Brain microvascular endothelial cell (primary cell): ENCODE results near the gene OR2M2.

Experiments used
- DNase-seq: peaks from one replicate; pipeline ENCODE4 v3.0.0-alpha.2; 2020
- H3K27ac ChIP-seq: fragments of 250-450 bp; sonication (Bioruptor Pico); 2 replicates; pipeline ENCODE4 v1.5.1; 2020; ENCODE audit warnings: mild to moderate bottlenecking, moderate library complexity
- H3K27me3 ChIP-seq: fragments of 250-450 bp; sonication (Bioruptor Pico); replicated peaks from 2 replicates; pipeline ENCODE4 v1.5.1; 2020; ENCODE audit warnings: mild to moderate bottlenecking
- H3K36me3 ChIP-seq: fragments of 250-450 bp; sonication (Bioruptor Pico); replicated peaks from 2 replicates; pipeline ENCODE4 v1.5.1; 2020; ENCODE audit warnings: mild to moderate bottlenecking
- H3K4me3 ChIP-seq: 2 replicates; pipeline ENCODE4 v1.5.1; 2011; ENCODE audit warnings: low read depth, mild to moderate bottlenecking, control low read depth, low read length, moderate library complexity
- CTCF ChIP-seq: IDR thresholded peaks from 2 replicates; pipeline ENCODE4 v1.5.1; 2011; ENCODE audit warnings: low read depth, mild to moderate bottlenecking, moderate library complexity, low read length, control low read depth, inconsistent platforms; ENCODE audit errors: missing control alignments
- in situ Hi-C: cut with HindIII; loops from 2 replicates; pipeline ENCODE4 v1.10.0; 2017; ENCODE audit warnings: low sequenced_read_pairs, low pct_ligation_motif_present

The OR2M2 gene

GRCh38 chr1:248187363-248187762 lies 12.7 kb downstream of the OR2M2 start:
- TF ChIP-seq CTCF: no peak
- no peak for DNase-seq
- Histone ChIP-seq H3K4me3 (no peak overlapping the region), H3K36me3 (no peaks in the 10 kb centered on the region), H3K27ac (no peak overlapping the region), H3K27me3 (no peaks in the 10 kb centered on the region)
- in situ Hi-C loops: no loop called here

DNA sequence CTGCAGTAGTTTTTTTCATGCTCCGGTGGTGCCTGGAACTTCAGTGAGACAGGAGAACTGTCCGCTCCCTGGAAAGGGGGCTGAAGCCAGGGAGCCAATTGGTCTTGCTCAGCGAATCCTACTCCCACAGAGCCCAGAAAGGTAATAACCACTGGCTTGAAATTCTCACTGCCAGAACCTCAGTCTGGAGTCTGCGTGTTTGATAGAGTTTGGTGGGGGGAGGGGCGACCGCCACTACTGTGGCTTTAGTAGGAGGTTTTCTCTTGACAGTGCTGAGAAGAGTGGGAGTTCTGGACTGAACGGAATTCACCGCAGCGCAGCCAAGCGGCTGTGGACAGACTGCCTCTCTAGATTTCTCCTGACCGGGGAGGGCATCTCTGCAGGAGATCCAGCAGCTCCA lies 14.4 kb downstream of the OR2M2 start:
- no peak for DNase-seq
- H3K4me3 ChIP-seq: no peak overlapping the region
- H3K27me3 ChIP-seq: no peaks in the 10 kb centered on the region
- in situ Hi-C loops: no loop called here
- TF ChIP-seq CTCF: no peak
- H3K36me3 ChIP-seq: no peaks in the 10 kb centered on the region
- no peak overlapping the region for H3K27ac ChIP-seq

DNA sequence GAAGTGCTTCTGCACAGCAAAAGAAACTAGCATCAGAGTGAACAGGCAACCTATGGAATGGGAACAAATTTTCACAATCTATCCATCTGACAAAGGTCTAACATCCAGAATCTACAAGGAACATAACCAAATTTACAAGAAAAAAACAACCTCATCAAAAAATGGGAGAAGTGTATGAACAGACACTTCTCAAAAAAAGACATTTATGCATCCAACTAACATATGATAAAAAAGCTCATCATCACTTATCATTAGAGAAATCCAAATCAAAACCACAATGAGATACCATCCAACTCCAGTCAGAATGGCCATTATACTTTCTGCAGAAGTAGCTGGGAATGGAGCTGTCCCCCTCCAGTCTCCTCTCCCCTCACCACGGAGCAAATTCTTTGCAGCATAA lies 19.5 kb downstream of the OR2M2 start:
- no peak for TF ChIP-seq CTCF
- in situ Hi-C loops: no loop called here
- Histone ChIP-seq H3K4me3 (no peak overlapping the region), H3K36me3 (no peaks in the 10 kb centered on the region), H3K27ac (no peak overlapping the region), H3K27me3 (no peaks in the 10 kb centered on the region)
- no peak for DNase-seq

- H3K4me3 ChIP-seq: no peak within 1 kb of the TSS
- in situ Hi-C loops: no loop called here
- no peak for DNase-seq
- H3K27me3 ChIP-seq: no peaks in the 10 kb centered on the region
- no peak for TF ChIP-seq CTCF
- H3K27ac ChIP-seq: no peak within 1 kb of the TSS
- H3K36me3 ChIP-seq: no peaks in the 10 kb centered on the region
These were observed 22.3 kb downstream of the OR2M2 start, which contains the start of gene OR2M3 for GRCh38 chr1:248196965-248197364. Gene OR2M3, plus strand, starts transcription at chr1:248197265. Its CDS starts 5,803 bp downstream, at chr1:248203068.

DNA sequence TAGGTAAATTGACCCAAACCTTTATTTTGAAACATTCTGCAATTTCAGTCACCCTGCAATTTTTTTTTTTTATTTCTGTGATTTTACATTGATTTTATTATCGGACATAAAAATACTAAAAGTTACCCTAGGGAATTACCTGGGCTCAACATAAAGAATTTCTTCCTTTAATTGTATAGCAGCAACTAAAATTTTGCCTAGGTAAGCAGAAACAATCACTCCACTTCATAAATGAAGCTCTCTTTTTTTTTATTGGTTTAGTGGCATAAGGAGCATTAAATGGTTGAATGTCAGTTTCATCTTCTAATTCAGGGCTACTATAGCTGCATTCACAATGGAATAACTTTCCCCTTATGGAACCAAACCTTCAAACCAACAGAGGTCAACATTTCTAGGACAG lies 41.3 kb downstream of the OR2M2 start:
- no peaks in the 10 kb centered on the region for H3K27me3 ChIP-seq
- in situ Hi-C loops: no loop called here
- no peak for TF ChIP-seq CTCF
- no peaks in the 10 kb centered on the region for H3K36me3 ChIP-seq
- no peak overlapping the region for H3K4me3 ChIP-seq
- no peak overlapping the region for H3K27ac ChIP-seq
- DNase-seq: no peak

DNA sequence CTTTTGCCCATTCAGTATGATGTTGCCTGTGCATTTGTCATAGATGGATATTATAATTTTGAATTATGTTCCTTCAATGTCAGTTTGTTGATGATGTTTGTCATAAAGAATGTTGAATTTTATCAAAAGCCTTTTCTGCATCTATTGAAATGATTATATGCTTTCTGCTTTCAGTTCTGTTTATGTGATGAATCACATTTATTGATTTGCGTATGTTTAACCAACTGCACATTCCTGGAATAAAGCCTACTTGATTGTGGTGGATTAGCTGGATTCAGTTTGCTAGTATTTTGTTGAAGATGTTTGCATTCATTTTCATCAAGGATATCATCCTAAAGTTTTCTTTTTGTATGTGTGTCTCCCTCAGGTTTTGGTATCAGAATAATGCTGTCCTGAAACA lies 50.9 kb downstream of the OR2M2 start:
- no peak overlapping the region for H3K4me3 ChIP-seq
- in situ Hi-C loops: no loop called here

More for the DNA sequence above, 50.9 kb downstream of the OR2M2 start:
- TF ChIP-seq CTCF: no peak
- Histone ChIP-seq H3K36me3 (no peaks in the 10 kb centered on the region), H3K27ac (no peak overlapping the region), H3K27me3 (no peaks in the 10 kb centered on the region)
- DNase-seq: no peak
